HFFc6 (cell line): ENCODE results near the gene PCGF3. TPM values are rescaled to one million over a fixed set of nuclear protein-coding genes. Genes with fewer than 3 reads are reported as not detected.

Experiments
- DNase-seq: peaks from one replicate; pipeline ENCODE4 v3.0.0-alpha.2; 2018
- H3K27ac Mint-ChIP-seq: 2 replicates; pipeline ENCODE4 v1.8.0; 2020; ENCODE audit warnings: mild to moderate bottlenecking, mixed read lengths
- H3K27me3 Mint-ChIP-seq: 2 replicates; pipeline ENCODE4 v1.8.0; 2021; ENCODE audit warnings: mild to moderate bottlenecking, moderate library complexity, mixed read lengths; ENCODE audit not compliant: insufficient read depth
- H3K36me3 Mint-ChIP-seq: 2 replicates; pipeline ENCODE4 v1.8.0; 2021; ENCODE audit warnings: low read depth, mixed read lengths
- H3K4me1 Mint-ChIP-seq: 2 replicates; pipeline ENCODE4 v1.8.0; 2020; ENCODE audit warnings: low read depth, mixed read lengths
- H3K4me3 Mint-ChIP-seq: 2 replicates; pipeline ENCODE4 v1.8.0; 2020; ENCODE audit warnings: mild to moderate bottlenecking, moderate library complexity, mixed read lengths
- H3K9me3 Mint-ChIP-seq: 2 replicates; pipeline ENCODE4 v1.8.0; 2020; ENCODE audit warnings: mild to moderate bottlenecking, mixed read lengths
- CTCF ChIP-seq: fragments of 200-600 bp; sonication (generic); IDR thresholded peaks from 2 replicates; pipeline ENCODE4 v1.5.0; 2021; ENCODE audit warnings: antibody characterized with exemption, mild to moderate bottlenecking
- total RNA-seq, 6 experiments: library from RNA; stranded (reverse); fragmentation: NEBNext Ultra II Directional; extraction: Animal tissue kit (Norgen Biotek cat#: 25700); gene quantifications; 2 replicates in 1 of 6; 3 replicates in 5 of 6; pipeline ENCODE4 v1.2.3, GENCODE V29; 2021

Gene PCGF3
- total RNA-seq, 6 experiments from 2014 or later: 28.5 to 34.5 (median 30.2) TPM

DNA sequence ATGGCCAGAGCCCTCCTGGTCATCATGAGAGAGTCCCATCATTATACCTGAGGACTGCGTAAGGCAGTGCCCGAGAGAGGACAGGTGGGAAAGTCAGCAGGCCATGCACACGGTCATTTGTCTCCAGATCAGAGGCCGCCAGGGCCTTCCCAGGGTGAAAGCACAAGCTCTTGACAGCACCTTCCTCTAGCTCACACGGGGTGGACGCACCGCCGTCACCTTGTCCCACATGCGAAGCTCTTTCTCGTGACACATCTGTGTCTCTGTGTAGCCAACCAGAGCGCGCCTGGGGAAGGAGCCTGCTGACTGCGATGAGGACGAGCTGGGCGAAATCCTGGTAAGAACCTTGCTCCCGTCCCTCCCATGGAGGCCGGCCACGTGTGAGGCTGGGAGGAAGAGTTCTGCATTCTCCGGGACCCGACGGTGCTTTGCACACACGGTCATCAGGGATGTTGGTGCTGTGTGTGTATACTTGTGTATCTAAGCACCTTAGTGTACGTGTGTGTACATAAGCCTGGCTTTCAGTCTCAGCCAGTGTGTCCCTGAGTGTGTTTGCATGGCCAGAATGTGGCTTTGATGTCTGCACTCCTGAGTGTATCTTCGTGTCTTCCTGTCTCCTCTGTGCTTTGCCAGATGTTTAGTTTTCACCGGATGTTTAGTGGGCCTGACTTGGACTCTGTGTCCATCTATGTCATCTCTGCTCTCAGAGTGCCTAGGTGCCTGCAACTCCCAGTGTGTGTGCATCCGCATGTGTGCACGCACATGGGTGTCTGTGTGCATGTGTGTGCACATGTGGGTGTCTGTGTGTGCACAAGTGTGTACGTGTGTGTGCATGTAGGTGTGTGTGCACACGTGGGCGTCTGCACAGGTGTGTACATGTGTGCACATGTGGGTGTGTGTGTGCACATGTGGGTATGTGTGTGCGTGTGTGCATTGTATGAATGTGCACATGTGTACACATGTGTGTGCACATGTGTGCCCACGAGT lies 46.7 kb upstream of the PCGF3 start:
- H3K4me1 Mint-ChIP-seq: no peaks in the 10 kb centered on the region
- H3K36me3 Mint-ChIP-seq: peaks cover 14% of the 10 kb centered on the region
- no peak for DNase-seq
- TF ChIP-seq CTCF: no peak
- no peak overlapping the region for H3K27ac Mint-ChIP-seq
- H3K4me3 Mint-ChIP-seq: no peak overlapping the region
- peaks cover 47% of the 10 kb centered on the region for H3K9me3 Mint-ChIP-seq
- peaks cover 3% of the 10 kb centered on the region for H3K27me3 Mint-ChIP-seq

DNA sequence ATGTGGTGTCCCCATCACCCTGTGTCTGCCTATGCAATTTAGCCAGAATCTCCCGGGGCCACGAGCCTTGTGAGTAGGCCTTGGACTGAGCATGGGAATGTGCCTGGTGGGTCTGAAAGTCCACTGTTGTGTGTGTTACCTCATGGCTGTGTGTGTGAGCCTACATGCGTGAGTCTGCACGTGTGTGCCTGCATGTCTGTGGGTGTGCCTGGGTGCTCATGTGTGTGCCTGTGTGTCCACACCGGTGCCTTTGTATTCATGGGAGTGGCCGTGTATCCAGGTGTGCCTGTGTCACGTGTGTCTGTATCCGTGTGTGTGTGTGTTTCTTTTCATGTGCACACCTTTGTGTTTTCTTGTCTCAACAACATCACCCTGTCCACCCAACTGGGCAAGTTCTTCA lies 45.8 kb upstream of the PCGF3 start:
- no peak for DNase-seq
- Mint-ChIP-seq H3K4me1 (no peaks in the 10 kb centered on the region), H3K27ac (no peak overlapping the region), H3K27me3 (peaks cover 3% of the 10 kb centered on the region), H3K9me3 (peaks cover 43% of the 10 kb centered on the region), H3K36me3 (peaks cover 14% of the 10 kb centered on the region), H3K4me3 (no peak overlapping the region)
- TF ChIP-seq CTCF: no peak

DNA sequence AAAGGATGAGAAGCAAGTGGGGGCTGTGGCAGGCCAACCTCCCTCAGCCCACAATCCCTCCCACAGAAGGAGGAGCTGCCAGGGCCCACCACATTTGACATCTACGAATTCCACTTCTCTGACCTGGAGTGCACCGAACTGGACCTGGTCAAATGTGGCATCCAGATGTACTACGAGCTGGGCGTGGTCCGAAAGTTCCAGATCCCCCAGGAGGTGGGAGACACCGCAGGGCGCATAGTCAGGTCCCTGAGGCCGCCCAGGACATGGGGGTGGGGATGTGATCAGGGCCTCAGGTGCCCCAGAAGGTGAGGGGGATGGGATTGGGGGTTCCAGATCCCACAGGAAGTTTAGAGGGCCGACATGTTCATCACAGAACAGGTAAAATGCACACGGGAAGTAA lies 45.2 kb upstream of the PCGF3 start:
- H3K27ac Mint-ChIP-seq: no peak overlapping the region
- H3K4me1 Mint-ChIP-seq: no peaks in the 10 kb centered on the region
- DNase-seq: no peak
- H3K27me3 Mint-ChIP-seq: peaks cover 3% of the 10 kb centered on the region
- peaks cover 14% of the 10 kb centered on the region for H3K36me3 Mint-ChIP-seq
- peaks cover 42% of the 10 kb centered on the region for H3K9me3 Mint-ChIP-seq
- H3K4me3 Mint-ChIP-seq: no peak overlapping the region
- no peak for TF ChIP-seq CTCF

DNA sequence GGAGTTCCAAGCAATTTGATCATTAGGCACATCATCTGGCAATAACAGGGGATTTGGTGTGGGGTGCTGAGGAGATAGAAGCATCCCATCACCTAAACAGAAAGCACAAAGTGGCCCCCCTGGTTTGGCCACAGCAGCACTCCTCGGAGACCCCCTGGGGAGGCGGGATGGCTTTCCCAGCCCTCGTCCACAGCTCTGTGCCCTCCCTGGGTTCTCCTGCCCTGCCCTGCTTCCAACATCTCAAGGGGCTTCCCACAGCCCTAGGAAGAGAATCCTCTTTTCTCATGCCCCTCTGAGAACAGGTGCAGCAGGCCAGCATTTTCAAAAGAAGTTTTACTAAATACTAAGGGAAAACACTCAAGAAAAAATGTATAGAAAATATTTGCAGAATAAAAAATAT lies 44.4 kb upstream of the PCGF3 start:
- DNase-seq: no peak
- H3K36me3 Mint-ChIP-seq: peaks cover 14% of the 10 kb centered on the region
- no peak overlapping the region for H3K4me3 Mint-ChIP-seq
- no peak for TF ChIP-seq CTCF
- no peaks in the 10 kb centered on the region for H3K4me1 Mint-ChIP-seq
- H3K27me3 Mint-ChIP-seq: peaks cover 3% of the 10 kb centered on the region
- no peak overlapping the region for H3K27ac Mint-ChIP-seq
- H3K9me3 Mint-ChIP-seq: peaks cover 34% of the 10 kb centered on the region

DNA sequence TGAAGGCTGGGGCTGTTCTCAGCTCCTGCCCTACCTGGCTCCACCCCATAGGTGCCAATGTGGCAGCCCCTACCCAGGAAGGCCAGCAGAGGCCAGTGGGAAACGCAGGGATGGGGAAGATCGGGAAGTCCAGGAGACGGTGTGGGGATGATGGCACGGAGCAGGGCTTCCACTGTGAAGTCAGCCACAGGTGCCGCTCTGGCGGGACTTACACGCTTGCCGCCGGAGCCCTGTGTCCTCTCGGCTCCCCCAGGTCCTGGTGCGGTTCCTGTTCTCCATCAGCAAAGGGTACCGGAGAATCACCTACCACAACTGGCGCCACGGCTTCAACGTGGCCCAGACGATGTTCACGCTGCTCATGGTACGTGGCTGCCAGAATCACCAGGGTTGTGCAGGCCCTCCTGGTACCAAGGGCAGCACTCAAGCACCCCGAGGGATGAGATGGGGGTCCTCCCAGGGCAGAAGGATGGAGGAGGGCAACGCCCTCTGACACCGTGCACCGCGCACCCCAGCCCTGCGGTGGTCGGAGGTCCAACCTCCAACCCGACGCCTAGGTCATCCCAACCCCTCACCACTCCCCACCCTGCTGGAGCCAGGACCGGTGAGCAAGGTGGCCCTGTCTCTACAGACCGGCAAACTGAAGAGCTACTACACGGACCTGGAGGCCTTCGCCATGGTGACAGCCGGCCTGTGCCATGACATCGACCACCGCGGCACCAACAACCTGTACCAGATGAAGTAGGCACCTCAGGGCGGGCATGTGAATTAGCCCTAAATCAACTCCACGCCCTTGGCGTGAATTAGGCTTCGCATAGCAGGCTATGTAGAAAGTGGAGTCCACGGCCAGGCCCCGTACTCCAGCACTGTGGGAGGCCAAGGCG lies 43.5 kb upstream of the PCGF3 start:
- H3K4me3 Mint-ChIP-seq: no peak overlapping the region
- peaks cover 27% of the 10 kb centered on the region for H3K9me3 Mint-ChIP-seq
- H3K36me3 Mint-ChIP-seq: peaks cover 10% of the 10 kb centered on the region
- no peak overlapping the region for H3K27ac Mint-ChIP-seq
- peaks cover 3% of the 10 kb centered on the region for H3K27me3 Mint-ChIP-seq
- no peak for TF ChIP-seq CTCF
- H3K4me1 Mint-ChIP-seq: no peaks in the 10 kb centered on the region
- DNase-seq: no peak
